HCT116 (cell line): ENCODE results near the gene RNF208. TPM values are rescaled to one million over a fixed set of nuclear protein-coding genes. Genes with fewer than 3 reads are reported as not detected.

Source experiments
- ATAC-seq: fragments of 200-7000 bp; cut with Tn5 transposase; 2 replicates; pipeline ENCODE4 v1.9.1; 2020; ENCODE audit warnings: mild to moderate bottlenecking, moderate library complexity
- BruUV-seq: library from RNA; stranded (reverse); fragments of 400-500 nt; replicated peaks from 2 replicates; lab custom pipeline; 2021; lab: Mats Ljungman, UMichigan
- CTCF ChIA-PET: fragments of 300-600 bp; sonication (Branson Sonifier 250); formaldehyde crosslinking; loops from one replicate; lab custom pipeline; 2021; ENCODE audit warnings: antibody characterized with exemption; lab: Charles Lee
- POLR2A ChIA-PET: fragments of 300-600, 350-600 bp; sonication (Branson Sonifier 250); formaldehyde crosslinking; loops from one replicate; lab custom pipeline; 2021; ENCODE audit warnings: antibody characterized with exemption; lab: Charles Lee
- RAD21 ChIA-PET, 2 experiments: fragments of 300-600 bp; sonication (Branson Sonifier 250); formaldehyde crosslinking; loops; one replicate each; lab custom pipeline; 2023; ENCODE audit warnings: low total read pairs in 2 of 2; ENCODE audit not compliant: uncharacterized antibody in 2 of 2, unreplicated experiment in 2 of 2, low non-redundant PET in 1 of 2; lab: Charles Lee
- DNase-seq: peaks from one replicate; pipeline ENCODE4 v3.0.0-alpha.2; 2010; ENCODE audit warnings: low read depth, low spot score
- H2AFZ ChIP-seq: fragments of 200-600 bp; shearing (Covaris generic), sonication (generic); 2 replicates; pipeline ENCODE4 v1.6.1; 2017; ENCODE audit warnings: low read depth, mixed run types, mixed read lengths, antibody characterized with exemption, low read length; ENCODE audit not compliant: poor library complexity, severe bottlenecking
- H3K27ac ChIP-seq: 2 replicates; pipeline ENCODE4 v1.5.1; 2012; ENCODE audit warnings: low read depth, low read length
- H3K27me3 ChIP-seq: fragments of 200-600 bp; sonication (generic); 2 replicates; pipeline ENCODE4 v1.6.1; 2016; ENCODE audit warnings: mixed run types, low read length, mixed read lengths; ENCODE audit not compliant: insufficient read depth
- H3K36me3 ChIP-seq, 2 experiments: fragments of 200-500 bp in 1 of 2; fragments of 200-600 bp in 1 of 2; sonication (Bioruptor generic) in 1 of 2; sonication (generic) in 1 of 2; 2 replicates each; pipeline versions ENCODE4 v1.5.1 to v1.6.1; 2014 to 2016; ENCODE audit warnings: low read length in 2 of 2, inconsistent platforms in 1 of 2, mixed read lengths in 1 of 2, mixed run types in 1 of 2; ENCODE audit not compliant: insufficient read depth in 2 of 2, control insufficient read depth in 1 of 2
- H3K4me1 ChIP-seq, 2 experiments: fragments of 200-600 bp in 1 of 2; sonication (generic) in 1 of 2; 2 replicates each; pipeline versions ENCODE4 v1.5.1 to v1.6.1; 2012 to 2017; ENCODE audit warnings: low read length in 2 of 2, inconsistent platforms in 1 of 2, mild to moderate bottlenecking in 1 of 2, mixed read lengths in 1 of 2, mixed run types in 1 of 2, moderate library complexity in 1 of 2; ENCODE audit not compliant: insufficient read depth in 2 of 2, control insufficient read depth in 1 of 2
- H3K4me2 ChIP-seq: fragments of 200-600 bp; sonication (generic); 2 replicates; pipeline ENCODE4 v1.6.1; 2017; ENCODE audit warnings: mixed run types, low read length, mixed read lengths
- H3K4me3 ChIP-seq, 2 experiments: fragments of 200-600 bp in 1 of 2; sonication (generic) in 1 of 2; replicated peaks in 1 of 2; 2 replicates each; pipeline ENCODE4 v1.5.1; 2011 to 2016; ENCODE audit warnings: low read length in 2 of 2, control low read depth in 1 of 2, low read depth in 1 of 2, mild to moderate bottlenecking in 1 of 2, mixed read lengths in 1 of 2, mixed run types in 1 of 2
- H3K79me2 ChIP-seq: fragments of 200-600 bp; sonication (generic); 2 replicates; pipeline ENCODE4 v1.6.1; 2017; ENCODE audit warnings: mild to moderate bottlenecking, mixed run types, low read length, moderate library complexity, mixed read lengths; ENCODE audit not compliant: insufficient read depth
- H3K9ac ChIP-seq: fragments of 200-600 bp; sonication (generic); 2 replicates; pipeline ENCODE4 v1.6.1; 2016; ENCODE audit warnings: low read length, mixed read lengths
- H3K9me2 ChIP-seq: fragments of 200-600 bp; sonication (generic), shearing (Covaris generic); 2 replicates; pipeline ENCODE4 v1.6.1; 2017; ENCODE audit warnings: mixed run types, mild to moderate bottlenecking, moderate library complexity; ENCODE audit not compliant: insufficient read depth
- H3K9me3 ChIP-seq, 2 experiments: fragments of 200-500 bp in 1 of 2; fragments of 200-600 bp in 1 of 2; sonication (Bioruptor generic) in 1 of 2; sonication (generic) in 1 of 2; 2 replicates each; pipeline ENCODE4 v1.6.1; 2014 to 2017; ENCODE audit warnings: low read length in 2 of 2, mixed read lengths in 2 of 2, inconsistent platforms in 1 of 2, low read depth in 1 of 2, mild to moderate bottlenecking in 1 of 2, mixed run types in 1 of 2, moderate library complexity in 1 of 2; ENCODE audit not compliant: control insufficient read depth in 1 of 2, insufficient read depth in 1 of 2
- H4K20me1 ChIP-seq: fragments of 200-600 bp; sonication (generic), shearing (Covaris generic); 2 replicates; pipeline ENCODE4 v1.6.1; 2017; ENCODE audit warnings: mixed run types, mild to moderate bottlenecking, moderate library complexity; ENCODE audit not compliant: insufficient read depth
- CTCF ChIP-seq, 3 experiments: fragments of 200-600 bp in 1 of 3; sonication (generic) in 1 of 3; IDR thresholded peaks in 2 of 3; conservative IDR thresholded peaks in 1 of 3; 2 replicates each; pipeline ENCODE4 v1.5.1; 2012 to 2017; ENCODE audit warnings: low read depth in 2 of 3, low read length in 2 of 3, antibody characterized with exemption in 1 of 3, borderline replicate concordance in 1 of 3, control low read depth in 1 of 3, mild to moderate bottlenecking in 1 of 3, mixed read lengths in 1 of 3, mixed run types in 1 of 3, moderate library complexity in 1 of 3; ENCODE audit not compliant: insufficient read depth in 1 of 3
- EGR1 ChIP-seq: IDR thresholded peaks from 2 replicates; pipeline ENCODE4 v1.6.1; 2012; ENCODE audit warnings: low read depth
- ELF1 ChIP-seq: IDR thresholded peaks from 2 replicates; pipeline ENCODE4 v1.6.1; 2012; ENCODE audit warnings: low read depth, borderline replicate concordance
- EZH2 ChIP-seq: fragments of 200-600 bp; sonication (generic); IDR thresholded peaks from 2 replicates; pipeline ENCODE4 v1.6.1; 2017; ENCODE audit warnings: antibody characterized with exemption, mixed run types
- FOSL1 ChIP-seq: IDR thresholded peaks from 2 replicates; pipeline ENCODE4 v1.6.1; 2012; ENCODE audit warnings: low read depth
- SIN3A ChIP-seq: IDR thresholded peaks from 2 replicates; pipeline ENCODE4 v1.6.1; 2012; ENCODE audit warnings: low read depth
- SP1 ChIP-seq: IDR thresholded peaks from 2 replicates; pipeline ENCODE4 v1.6.1; 2012; ENCODE audit warnings: low read depth
- ZBTB33 ChIP-seq: IDR thresholded peaks from 2 replicates; pipeline ENCODE4 v1.6.1; 2011; ENCODE audit warnings: mild to moderate bottlenecking, low read length, moderate library complexity; ENCODE audit not compliant: insufficient replicate concordance; ENCODE audit errors: extremely low read depth
- intact Hi-C: fragments of 100-400 bp; cut with micrococcal nuclease; formaldehyde crosslinking; loops from 2 replicates; pipeline ENCODE4 v1.10.0; 2022
- total RNA-seq: library from RNA; stranded (reverse); gene quantifications from one replicate; pipeline ENCODE4 v1.2.1, GENCODE V29; 2021; ENCODE audit not compliant: unreplicated experiment

The RNF208 gene
- total RNA-seq, 1 experiment from 2014 or later, result 26.1 TPM

GRCh38 chr9:137178201-137178938 is 43.7 kb downstream of the RNF208 start:
- CTCF ChIA-PET, result interaction anchor here (0.6 kb wide), 1 partner anchor 27 kb away, joined by 5 read pairs; no protein-coding TSS in a partner anchor
- Histone ChIP-seq H3K9ac (no peak overlapping the region), H3K36me3 (peaks cover 0 to 3% of the 10 kb centered on the region in 2 experiments; a peak in 2 of 4 replicates), H3K4me3 (no peak overlapping the region), H3K9me3 (no peaks in the 10 kb centered on the region)
- BruUV-seq, result no TSS peak
- intact Hi-C loops, result no loop called here
- TF ChIP-seq ELF1 (no peak), SP1 (no peak), FOSL1 (no peak), ZBTB33 (no peak), CTCF (IDR thresholded peaks at IDR 0.05 in 2 of 3, conservative IDR thresholded peaks at IDR 0.05 in 1 of 3; ENCODE audit: borderline replicate concordance in 1 of 3, insufficient read depth in 1 of 3, low read depth in 2 of 3, low read length in 2 of 3) (no peak), SIN3A (no peak), EZH2 (no peak), EGR1 (no peak)
- TF ChIP-seq, all 23 proteins: peak for 0
- ATAC-seq, result no peak
- Histone ChIP-seq H2AFZ (no peak overlapping the region), H3K9me2 (no peaks in the 10 kb centered on the region), H3K79me2 (no peaks in the 10 kb centered on the region; the same call in 1 of the 2 replicates), H3K4me2 (no peak overlapping the region), H3K27me3 (no peaks in the 10 kb centered on the region), H3K27ac (no peak overlapping the region), H3K4me1 (peaks cover 0 to 15% of the 10 kb centered on the region in 2 experiments; a peak in 2 of 4 replicates), H4K20me1 (no peaks in the 10 kb centered on the region)
- DNase-seq, result no peak
- POLR2A ChIA-PET, result interaction anchor here (1.5 kb wide), 1 partner anchor 28 kb away, joined by 4 read pairs; no protein-coding TSS in a partner anchor
- RAD21 ChIA-PET, result no interaction called here
